WI38 (cell line): Measurements from ENCODE around the gene RGCC.

ENCODE experiments used
- H3K4me3 ChIP-seq: 2 replicates; pipeline ENCODE4 v1.5.1; 2011; ENCODE audit warnings: low read depth, mild to moderate bottlenecking, control low read depth, low read length
- TF ChIP-seq, protein P1 (sequence below): IDR thresholded peaks from 2 replicates; pipeline ENCODE4 v1.5.1; 2012; ENCODE audit warnings: low read depth, mild to moderate bottlenecking, control low read depth, low read length

Gene RGCC, protein sequence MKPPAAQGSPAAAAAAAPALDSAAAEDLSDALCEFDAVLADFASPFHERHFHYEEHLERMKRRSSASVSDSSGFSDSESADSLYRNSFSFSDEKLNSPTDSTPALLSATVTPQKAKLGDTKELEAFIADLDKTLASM

DNA sequence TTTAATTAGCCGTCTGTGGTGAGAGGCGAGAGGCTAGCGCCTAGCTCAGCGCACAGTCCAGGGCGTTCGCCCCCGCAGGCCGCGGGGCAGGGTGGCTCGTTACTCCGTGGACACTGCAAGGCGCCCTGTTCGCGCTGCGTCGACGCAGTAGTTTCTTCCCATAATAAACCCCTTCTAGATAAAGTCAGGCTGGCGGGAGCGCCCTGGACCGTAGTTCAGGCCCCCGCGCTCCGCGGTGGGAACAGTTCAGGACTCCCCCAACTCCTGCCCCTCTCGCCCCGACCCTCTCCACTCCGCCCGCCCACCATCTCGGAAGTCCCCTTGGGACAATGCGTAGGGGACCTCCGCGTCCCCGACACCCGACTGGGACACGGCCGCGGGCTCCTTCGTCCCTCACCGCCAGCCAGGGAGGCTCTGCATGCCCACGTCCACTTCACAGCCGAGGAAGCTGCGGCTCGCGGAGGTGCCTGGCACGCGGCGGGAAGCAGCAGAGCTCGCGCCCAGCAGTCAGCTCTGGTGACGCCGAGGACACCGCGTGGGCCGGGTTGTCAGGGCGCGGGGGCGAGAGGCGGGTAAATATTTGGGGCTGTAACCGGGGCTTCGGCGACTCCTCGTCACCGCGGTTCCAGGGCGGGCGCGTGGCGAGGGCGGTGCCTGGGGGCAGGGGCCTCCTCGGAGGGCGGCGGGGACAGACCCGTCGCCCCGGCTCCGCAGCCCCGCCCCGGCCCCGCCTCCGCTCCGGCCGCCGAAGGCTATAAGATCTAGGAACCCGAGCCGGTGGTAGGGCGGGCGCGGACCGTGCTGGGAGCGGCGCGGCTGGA is at the start of gene RGCC:
RGCC (plus strand) TSS at position 783 of the 821 bp plus-strand sequence. CDS start 158 bp downstream, outside the sequence.
- TF ChIP-seq, protein P1, sequence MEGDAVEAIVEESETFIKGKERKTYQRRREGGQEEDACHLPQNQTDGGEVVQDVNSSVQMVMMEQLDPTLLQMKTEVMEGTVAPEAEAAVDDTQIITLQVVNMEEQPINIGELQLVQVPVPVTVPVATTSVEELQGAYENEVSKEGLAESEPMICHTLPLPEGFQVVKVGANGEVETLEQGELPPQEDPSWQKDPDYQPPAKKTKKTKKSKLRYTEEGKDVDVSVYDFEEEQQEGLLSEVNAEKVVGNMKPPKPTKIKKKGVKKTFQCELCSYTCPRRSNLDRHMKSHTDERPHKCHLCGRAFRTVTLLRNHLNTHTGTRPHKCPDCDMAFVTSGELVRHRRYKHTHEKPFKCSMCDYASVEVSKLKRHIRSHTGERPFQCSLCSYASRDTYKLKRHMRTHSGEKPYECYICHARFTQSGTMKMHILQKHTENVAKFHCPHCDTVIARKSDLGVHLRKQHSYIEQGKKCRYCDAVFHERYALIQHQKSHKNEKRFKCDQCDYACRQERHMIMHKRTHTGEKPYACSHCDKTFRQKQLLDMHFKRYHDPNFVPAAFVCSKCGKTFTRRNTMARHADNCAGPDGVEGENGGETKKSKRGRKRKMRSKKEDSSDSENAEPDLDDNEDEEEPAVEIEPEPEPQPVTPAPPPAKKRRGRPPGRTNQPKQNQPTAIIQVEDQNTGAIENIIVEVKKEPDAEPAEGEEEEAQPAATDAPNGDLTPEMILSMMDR = no peak
- H3K4me3 ChIP-seq = peak within 1 kb of the TSS; percentile 94

- TF ChIP-seq, protein P1 = no peak
- H3K4me3 ChIP-seq = no peak overlapping the region
Measured at GRCh38 chr13:41408121-41408520, 49.2 kb upstream of the RGCC start.

DNA sequence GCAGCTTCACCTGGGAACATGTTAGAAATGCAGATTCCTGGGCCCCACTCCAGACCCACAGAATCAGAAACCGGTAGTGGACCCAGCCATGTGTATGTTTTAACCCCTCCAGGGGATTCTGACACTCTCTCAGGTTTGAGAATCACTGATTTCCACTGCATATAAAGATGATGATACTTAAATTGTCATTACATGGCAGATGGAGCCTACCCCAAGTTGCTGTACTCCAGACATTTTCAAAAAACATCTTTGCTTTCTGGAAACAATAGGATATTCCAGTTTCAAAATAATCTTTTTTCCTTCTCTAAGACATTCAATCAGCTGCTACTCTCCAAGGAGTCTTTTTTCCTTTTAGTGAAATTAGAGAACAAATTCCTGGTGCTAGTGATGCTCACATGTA is 48.6 kb upstream of the RGCC start:
- TF ChIP-seq, protein P1 = no peak
- H3K4me3 ChIP-seq = no peak overlapping the region

GRCh38 chr13:41409611-41410010 is 47.7 kb upstream of the RGCC start:
- H3K4me3 ChIP-seq = no peak overlapping the region
- TF ChIP-seq, protein P1 = no peak

GRCh38 chr13:41411060-41411459 is 46.3 kb upstream of the RGCC start:
- TF ChIP-seq, protein P1 = no peak
- H3K4me3 ChIP-seq = no peak overlapping the region

- TF ChIP-seq, protein P1 = peak; percentile 35; the same call in 1 of the 2 replicates
- H3K4me3 ChIP-seq = no peak overlapping the region
Measured at GRCh38 chr13:41411522-41411921, 45.8 kb upstream of the RGCC start.

- no peak overlapping the region for H3K4me3 ChIP-seq
- TF ChIP-seq, protein P1 = no peak
Measured at GRCh38 chr13:41413872-41414271, 43.5 kb upstream of the RGCC start.
